Motor neuron (in vitro differentiated cells): ENCODE data around the gene ZNF423. TPM values are rescaled to one million over a fixed set of nuclear protein-coding genes. Genes with fewer than 3 reads are reported as not detected.
A peak's percentile ranks its signal among the peaks of the same experiment; 100 is the strongest.

ENCODE experiments used
- ATAC-seq, 8 experiments: fragments of 200-7000 bp; cut with Tn5 transposase; replicated peaks in 6 of 8; 2 replicates each; pipeline ENCODE4 v1.8.0; 2021; ENCODE audit warnings: mild to moderate bottlenecking in 8 of 8, moderate library complexity in 8 of 8
- H3K27ac ChIP-seq, 2 donors: fragments of 250-450 bp; sonication (Bioruptor Pico); 2 replicates each; pipeline ENCODE4 v1.9.0; 2021; ENCODE audit warnings: antibody characterized with exemption in 2 of 2, mild to moderate bottlenecking in 2 of 2, moderate library complexity in 1 of 2
- H3K4me1 ChIP-seq, 2 donors: fragments of 250-450 bp; sonication (Bioruptor Pico); replicated peaks in 1 of 2; 2 replicates each; pipeline ENCODE4 v1.6.1; 2021; ENCODE audit warnings: antibody characterized with exemption in 2 of 2, mild to moderate bottlenecking in 2 of 2, moderate library complexity in 1 of 2
- H3K4me3 ChIP-seq, 5 donors: fragments of 250-450 bp; sonication (Bioruptor Pico); 2 replicates each; pipeline ENCODE4 v1.9.0; 2021; ENCODE audit warnings: antibody characterized with exemption in 5 of 5, mild to moderate bottlenecking in 5 of 5, moderate library complexity in 4 of 5
- WGBS, 10 experiments: fragments of 450-650 bp; shearing (Covaris generic); methylation state at CpG; one replicate each; pipeline ENCODE4 v1.0.0; 2022; 5-methylcytosine and 5-hydroxymethylcytosine counted together
- in situ Hi-C, 9 experiments: fragments of 400-800 bp; cut with MboI; loops; one replicate each; pipeline ENCODE4 v1.15.0; 2021; ENCODE audit warnings: low sequenced_read_pairs in 9 of 9, low pct_unique_long_range_greater_than_20kb in 2 of 9; ENCODE audit not compliant: unreplicated experiment in 9 of 9
- total RNA-seq, 8 experiments: library from RNA; unstranded; fragments of 300-600 nt; gene quantifications; 2 replicates each; pipeline versions ENCODE4 v1.2.3 to v1.2.4, GENCODE V29; 2022

The ZNF423 gene
- total RNA-seq, 8 experiments from 2014 or later = 1.1 to 31.2 (median 19.0) TPM

DNA sequence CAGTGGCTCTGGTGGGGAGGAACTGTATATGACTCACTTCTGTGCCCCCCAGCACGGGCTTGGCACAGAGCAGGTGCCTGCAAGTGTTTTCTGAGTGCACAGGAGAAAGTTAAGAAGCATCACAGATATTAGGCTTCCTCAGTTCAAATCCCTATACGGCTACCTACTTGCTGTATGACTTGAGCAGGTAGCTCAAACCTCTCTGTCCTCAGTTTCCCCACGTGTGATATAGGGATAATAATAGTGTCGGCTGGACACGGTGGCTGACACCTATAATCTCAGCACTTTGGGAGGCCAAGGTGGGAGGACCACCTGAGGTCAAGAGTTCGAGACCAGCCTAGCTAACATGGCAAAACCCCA is 386.6 kb downstream of the ZNF423 start:
- ATAC-seq = no peak
- Histone ChIP-seq H3K4me1 (peaks cover 0 to 3% of the 10 kb centered on the region in 2 donors), H3K4me3 (no peak overlapping the region), H3K27ac (no peak overlapping the region)
- in situ Hi-C loops = no loop called here
- WGBS, 10 experiments = 0 to 100% (median 86%) methylated on average over 1 to 5 of the region's 6 CpGs; no CpG with 5 or more reads in 3 of the 10 experiments

- ATAC-seq = no peak
- H3K4me3 ChIP-seq = no peak overlapping the region
- no CpG with 5 or more reads among the region's 3 CpGs for WGBS, 10 experiments
- no peak overlapping the region for H3K27ac ChIP-seq
- peaks cover 2 to 4% of the 10 kb centered on the region in 2 donors for H3K4me1 ChIP-seq
- in situ Hi-C loops = no loop called here
These were observed 387.2 kb downstream of the ZNF423 start for GRCh38 chr16:49468611-49469310.

GRCh38 chr16:49467540-49468372 is 388.2 kb downstream of the ZNF423 start:
- Histone ChIP-seq H3K4me3 (no peak overlapping the region), H3K4me1 (peaks cover 10 to 11% of the 10 kb centered on the region in 2 donors), H3K27ac (no peak overlapping the region)
- 7 to 100% (median 83%) methylated on average over 1 to 6 of the region's 12 CpGs; no CpG with 5 or more reads in 1 of the 10 experiments for WGBS, 10 experiments
- no peak for ATAC-seq
- in situ Hi-C loops = no loop called here

- H3K4me3 ChIP-seq = no peak overlapping the region
- no peak overlapping the region for H3K27ac ChIP-seq
- in situ Hi-C loops = no loop called here
- peaks cover 10 to 11% of the 10 kb centered on the region in 2 donors for H3K4me1 ChIP-seq
- no peak for ATAC-seq
- 0 to 100% (median 25%) methylated on average over 1 of the region's 1 CpG; no CpG with 5 or more reads in 6 of the 10 experiments for WGBS, 10 experiments
These were observed 389.0 kb downstream of the ZNF423 start for GRCh38 chr16:49466881-49467280.

DNA sequence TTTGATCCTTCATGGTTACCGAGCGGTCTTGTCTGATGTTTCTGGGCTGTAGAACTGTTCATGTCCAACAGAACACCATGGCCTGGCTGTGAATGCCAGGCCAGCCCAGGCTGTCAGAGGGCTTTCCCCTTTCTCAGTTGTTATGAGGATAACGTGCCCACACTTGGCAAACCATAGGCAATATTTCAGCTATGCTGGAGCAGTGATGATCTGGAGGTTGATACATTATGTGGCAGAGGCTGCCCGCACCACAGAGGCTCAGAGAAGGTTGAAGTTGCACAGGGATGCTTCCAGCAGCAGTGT is 389.4 kb downstream of the ZNF423 start:
- H3K4me3 ChIP-seq = no peak overlapping the region
- in situ Hi-C loops = no loop called here
- 33 to 100% (median 55%) methylated on average over 1 to 4 of the region's 4 CpGs; no CpG with 5 or more reads in 5 of the 10 experiments for WGBS, 10 experiments
- ATAC-seq = no peak
- no peak overlapping the region for H3K27ac ChIP-seq
- peaks cover 10 to 11% of the 10 kb centered on the region in 2 donors for H3K4me1 ChIP-seq

GRCh38 chr16:49465661-49466528 is 390.0 kb downstream of the ZNF423 start:
- ATAC-seq = no peak
- no peak overlapping the region for H3K4me3 ChIP-seq
- WGBS, 10 experiments = 19 to 96% (median 86%) methylated on average over 1 to 15 of the region's 19 CpGs
- peaks cover 10 to 11% of the 10 kb centered on the region in 2 donors for H3K4me1 ChIP-seq
- H3K27ac ChIP-seq = no peak overlapping the region
- in situ Hi-C loops = no loop called here

DNA sequence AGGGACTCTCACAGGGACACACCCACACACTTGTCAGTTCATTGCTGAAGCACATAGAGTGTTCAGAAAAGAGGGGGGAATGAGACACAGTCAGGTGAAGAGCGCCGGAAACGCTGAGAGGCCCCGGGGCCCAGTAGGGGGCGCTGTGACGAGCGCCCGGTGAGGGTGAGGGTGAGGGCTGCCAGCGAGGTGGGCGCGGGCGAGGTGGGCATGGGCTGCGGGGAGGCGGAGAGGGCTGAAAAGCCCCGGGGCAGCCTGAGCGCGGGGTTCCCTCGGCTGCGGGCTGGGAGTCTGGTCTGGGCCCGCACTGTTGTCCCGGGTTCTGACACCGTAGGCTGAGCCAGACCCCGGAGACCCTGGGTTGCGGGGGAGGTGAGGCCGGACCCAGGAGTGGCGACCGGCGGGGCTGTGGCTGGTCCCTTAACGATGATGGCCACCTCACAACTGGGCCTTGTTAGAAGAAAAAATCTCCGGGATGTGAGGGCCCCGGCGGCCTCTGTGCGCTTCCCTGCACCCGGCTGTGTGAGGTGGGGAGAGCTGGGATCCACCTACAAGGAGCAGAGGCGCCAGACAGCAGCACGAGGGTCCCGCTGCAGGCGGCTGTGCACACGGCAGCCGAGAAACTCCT is 390.9 kb downstream of the ZNF423 start:
- Histone ChIP-seq H3K27ac (no peak overlapping the region), H3K4me3 (no peak overlapping the region), H3K4me1 (peaks cover 10 to 11% of the 10 kb centered on the region in 2 donors)
- ATAC-seq = peak; percentile 42 to 79 (median 52)
- in situ Hi-C loops = no loop called here
- WGBS, 10 experiments = 0 to 70% (median 20%) methylated on average over 1 to 4 of the region's 40 CpGs; no CpG with 5 or more reads in 5 of the 10 experiments

DNA sequence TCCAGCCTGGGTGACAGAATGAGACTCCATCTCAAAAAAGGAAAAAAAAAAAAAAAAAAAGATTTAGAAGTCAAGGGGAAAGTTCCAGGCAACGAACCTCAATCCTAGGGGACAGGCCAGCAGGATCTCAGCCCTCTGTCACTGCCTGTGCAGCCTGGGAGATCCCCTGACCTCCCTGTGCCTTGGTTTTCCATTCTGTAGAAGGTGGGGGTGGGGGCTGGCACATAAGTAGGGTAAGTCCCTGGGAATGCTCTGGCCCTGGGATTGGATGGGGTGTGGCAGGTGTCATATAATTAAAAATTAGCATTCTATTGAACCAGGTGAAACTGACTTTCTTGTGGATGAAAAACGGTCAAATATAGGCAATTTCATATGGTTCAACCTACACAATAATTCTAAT is 391.8 kb downstream of the ZNF423 start:
- 0 to 88% (median 83%) methylated on average over 1 to 2 of the region's 2 CpGs; no CpG with 5 or more reads in 5 of the 10 experiments for WGBS, 10 experiments
- H3K27ac ChIP-seq = no peak overlapping the region
- ATAC-seq = no peak
- in situ Hi-C loops = no loop called here
- peaks cover 9 to 10% of the 10 kb centered on the region in 2 donors for H3K4me1 ChIP-seq
- no peak overlapping the region for H3K4me3 ChIP-seq

- peaks cover 9 to 10% of the 10 kb centered on the region in 2 donors for H3K4me1 ChIP-seq
- no peak overlapping the region for H3K27ac ChIP-seq
- H3K4me3 ChIP-seq = no peak overlapping the region
- ATAC-seq = peak in 5 of 8 experiments; percentile 30 to 65 (median 50)
- 11 to 100% (median 65%) methylated on average over 1 to 5 of the region's 7 CpGs; no CpG with 5 or more reads in 4 of the 10 experiments for WGBS, 10 experiments
- in situ Hi-C loops = no loop called here
These were observed 392.4 kb downstream of the ZNF423 start for GRCh38 chr16:49463529-49463928.

DNA sequence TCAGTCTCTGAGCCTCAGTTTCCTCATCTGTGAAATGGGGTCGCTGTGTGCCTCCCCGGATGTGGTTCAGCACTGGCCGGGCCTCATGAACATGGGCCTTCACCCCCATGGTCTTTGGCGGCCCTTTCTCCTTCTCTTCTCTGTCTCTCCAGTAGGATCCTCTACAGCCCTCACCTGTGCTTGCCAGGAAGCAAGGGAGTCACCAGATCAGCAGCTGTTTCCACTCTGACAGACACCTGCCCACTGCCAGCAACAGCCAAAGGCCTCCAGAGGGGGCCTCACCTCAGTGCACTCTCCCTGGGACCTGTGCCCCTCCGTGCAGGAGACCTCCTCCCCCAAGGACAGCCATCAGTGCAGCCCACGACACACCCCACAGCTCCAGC is 392.9 kb downstream of the ZNF423 start:
- in situ Hi-C loops = no loop called here
- Histone ChIP-seq H3K4me3 (no peak overlapping the region), H3K27ac (no peak overlapping the region), H3K4me1 (peaks cover 9 to 10% of the 10 kb centered on the region in 2 donors)
- peak in 1 of 8 experiments; percentile 5 for ATAC-seq
- WGBS, 10 experiments = 10 to 92% (median 76%) methylated on average over 1 to 2 of the region's 6 CpGs; no CpG with 5 or more reads in 6 of the 10 experiments

GRCh38 chr16:49462362-49462988 is 393.4 kb downstream of the ZNF423 start:
- in situ Hi-C loops = no loop called here
- H3K4me1 ChIP-seq = peaks cover 9 to 10% of the 10 kb centered on the region in 2 donors
- ATAC-seq = no peak
- H3K27ac ChIP-seq = no peak overlapping the region
- H3K4me3 ChIP-seq = no peak overlapping the region
- 44 to 100% (median 79%) methylated on average over 1 to 7 of the region's 8 CpGs; no CpG with 5 or more reads in 1 of the 10 experiments for WGBS, 10 experiments

- Histone ChIP-seq H3K4me3 (no peak overlapping the region), H3K27ac (no peak overlapping the region), H3K4me1 (peaks cover 9 to 10% of the 10 kb centered on the region in 2 donors)
- ATAC-seq = no peak
- in situ Hi-C loops = no loop called here
- 100% methylated on average over 1 of the region's 7 CpGs; no CpG with 5 or more reads in 9 of the 10 experiments for WGBS, 10 experiments
These were observed 394.4 kb downstream of the ZNF423 start for GRCh38 chr16:49461517-49461951.
